T-helper 2 cell treated with Interferon-gamma antibody and Interleukin-4, amounts not matched to agents 100 ng/mL and 5 ng/mL, for 36 hours (primary cell): Measurements from ENCODE around the gene SNED1. TPM values are rescaled to one million over a fixed set of nuclear protein-coding genes. Genes with fewer than 3 reads are reported as not detected.

Source experiments
- intact Hi-C: fragments of 100-400 bp; cut with micrococcal nuclease; formaldehyde crosslinking; loops from one replicate; pipeline ENCODE4 v1.15.1; 2023
- total RNA-seq: library from RNA; stranded (reverse); gene quantifications from 2 replicates; pipeline ENCODE4 v1.2.3, GENCODE V29; 2022

Gene SNED1
- 29.1 and 29.8 TPM in 2 replicates for total RNA-seq

DNA sequence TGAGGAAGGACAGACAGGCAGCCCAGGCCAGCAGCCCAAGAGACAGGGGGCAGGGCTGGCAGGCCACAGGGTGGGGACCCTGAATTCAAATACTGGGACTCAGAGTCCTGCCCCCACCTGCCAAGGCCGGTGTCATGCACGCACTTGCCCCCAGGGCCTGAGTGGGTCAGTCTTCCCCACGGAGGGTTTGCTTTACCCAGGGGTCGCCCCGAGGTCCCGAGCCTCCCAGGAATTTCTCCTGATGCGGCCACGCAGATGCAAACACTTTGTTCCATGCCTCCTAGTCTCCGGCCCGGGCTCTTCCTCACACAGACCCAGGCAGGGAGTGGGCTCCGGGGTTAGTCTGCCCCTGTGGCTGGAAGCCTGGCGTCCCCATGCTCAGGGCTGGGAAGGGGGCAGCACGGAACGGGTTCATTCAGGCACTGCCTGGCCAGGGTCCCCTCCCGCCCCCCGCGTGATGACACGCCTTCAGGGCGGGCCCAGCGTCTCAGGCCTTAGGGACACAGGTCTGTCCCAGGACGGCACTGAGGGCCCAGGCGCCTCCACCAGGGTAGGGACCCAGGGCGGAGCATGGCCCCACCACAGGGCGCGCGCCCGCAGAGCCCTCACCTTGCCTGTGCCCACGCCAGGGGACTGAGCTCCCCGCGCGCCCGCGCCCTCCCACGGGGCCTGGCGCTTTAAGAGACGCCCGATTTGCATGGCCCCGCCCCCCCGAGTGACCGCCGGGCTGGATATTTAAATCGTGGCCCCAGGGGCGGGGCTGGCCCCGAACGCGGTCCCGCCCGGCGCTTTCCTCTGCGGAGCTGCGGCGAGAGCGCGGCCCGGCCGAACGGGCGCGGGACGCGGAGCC, at the start of gene SNED1:
TSS of gene SNED1 (plus strand) at position 763 of the 850 bp plus-strand sequence. CDS start 220 bp downstream, outside the sequence.
- intact Hi-C loops, result no loop called here

DNA sequence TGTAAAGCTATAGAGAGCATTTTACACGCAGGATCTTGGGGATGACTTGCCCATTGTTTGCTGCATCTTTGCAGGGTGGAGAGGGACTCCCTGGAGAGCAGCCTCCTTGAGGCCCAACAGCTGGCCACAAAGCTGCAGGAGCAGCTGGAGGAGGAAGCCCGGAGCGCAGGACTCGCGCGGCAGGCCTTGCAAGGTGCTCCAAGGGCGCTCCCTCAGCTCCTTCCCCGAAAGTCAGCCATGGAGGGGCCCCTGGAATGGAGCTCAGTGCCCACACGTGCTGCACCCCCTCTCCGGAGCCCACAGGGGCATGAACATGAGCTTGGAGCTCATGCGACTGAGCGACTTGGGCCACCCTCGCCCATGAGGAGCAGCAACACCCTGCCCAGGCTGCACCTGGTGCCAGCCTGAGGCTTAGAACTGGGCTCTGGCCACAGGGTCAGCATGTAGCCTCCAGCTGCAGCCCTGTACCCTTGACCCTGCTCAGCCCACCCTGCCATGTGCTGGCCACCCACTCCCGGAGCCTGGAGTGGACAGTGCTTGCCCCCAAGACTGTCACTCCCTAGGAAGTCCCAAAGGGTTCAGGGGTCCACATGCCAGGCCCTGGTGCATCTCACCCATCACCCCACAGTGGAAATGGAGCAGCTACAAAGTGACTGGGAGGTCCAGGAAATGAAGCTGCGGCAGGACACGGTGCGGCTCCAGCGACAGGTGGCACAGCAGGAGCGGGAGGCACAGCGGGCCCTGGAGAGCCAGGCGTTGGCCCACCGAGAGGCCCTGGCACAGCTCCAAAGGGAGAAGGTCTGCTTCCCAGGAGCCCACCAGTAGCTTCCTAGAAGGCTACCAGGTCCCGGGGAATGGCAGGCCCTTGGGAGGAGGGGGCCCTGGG, 49.3 kb upstream of the SNED1 start:
- intact Hi-C loops, result no loop called here

DNA sequence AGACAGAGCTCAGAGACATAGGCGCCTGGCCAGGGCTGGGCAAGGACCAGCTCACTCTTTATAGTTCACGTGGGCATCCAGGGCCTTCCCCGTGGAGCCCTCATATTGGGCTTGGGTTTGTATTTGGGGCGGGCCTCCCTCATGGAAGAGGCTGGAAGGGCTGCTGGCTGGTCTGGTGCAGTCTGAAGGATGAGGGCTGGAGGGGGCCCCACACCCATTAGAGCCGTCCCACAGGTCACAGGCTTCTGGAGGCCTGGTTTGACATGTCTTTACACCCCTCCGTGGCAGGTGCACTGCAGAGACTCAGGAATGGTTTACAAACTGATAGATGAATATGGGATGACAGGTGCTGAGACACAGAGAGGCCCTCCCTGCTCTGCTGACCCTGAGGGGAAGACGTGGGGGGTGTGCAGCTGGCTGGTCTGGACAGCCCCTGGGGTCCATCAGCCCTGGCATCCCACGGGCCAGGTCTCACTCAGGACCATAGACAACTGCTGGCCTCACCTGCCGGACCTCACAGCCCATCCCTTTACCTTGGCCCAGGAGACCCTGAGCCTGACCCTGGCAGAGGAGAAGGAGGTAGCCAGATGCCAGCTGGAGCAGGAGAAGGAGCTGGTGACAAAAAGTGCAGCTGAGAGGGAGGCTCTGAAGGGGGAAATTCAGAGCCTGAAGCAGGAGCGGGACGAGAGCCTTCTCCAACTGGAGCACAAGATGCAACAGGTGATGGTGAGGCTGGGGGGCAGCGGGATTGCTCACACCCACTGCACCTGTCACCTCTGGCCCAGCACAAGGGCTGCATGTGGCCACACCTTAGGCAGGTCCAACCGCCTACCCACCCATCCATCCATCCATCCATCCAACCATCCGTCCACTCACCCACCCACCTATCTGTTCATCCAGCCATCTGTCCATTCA, 48.4 kb upstream of the SNED1 start:
- intact Hi-C loops, result no loop called here

DNA sequence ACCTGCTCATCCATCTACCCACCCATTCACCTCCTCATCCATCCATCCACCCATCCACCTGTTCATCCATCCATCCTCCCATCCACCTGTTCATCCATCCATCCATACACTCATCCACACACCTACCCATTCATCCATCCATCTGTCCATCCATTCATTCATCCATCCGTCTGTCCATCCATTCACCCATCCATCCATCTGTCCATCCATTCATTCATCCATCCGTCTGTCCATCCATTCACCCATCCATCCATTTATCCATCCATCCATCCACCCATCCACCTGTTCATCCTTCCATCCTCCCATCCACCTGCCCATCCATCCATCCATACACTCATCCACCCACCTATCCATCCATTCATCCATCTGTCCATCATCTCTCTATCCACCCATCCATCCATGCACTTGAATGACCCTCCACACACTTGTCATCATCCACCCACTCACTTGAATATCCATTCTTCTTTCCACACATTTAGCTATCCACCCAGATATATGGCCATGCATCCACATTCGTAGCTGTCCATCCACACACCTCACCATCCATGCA, 47.3 kb upstream of the SNED1 start:
- intact Hi-C loops, result no loop called here

DNA sequence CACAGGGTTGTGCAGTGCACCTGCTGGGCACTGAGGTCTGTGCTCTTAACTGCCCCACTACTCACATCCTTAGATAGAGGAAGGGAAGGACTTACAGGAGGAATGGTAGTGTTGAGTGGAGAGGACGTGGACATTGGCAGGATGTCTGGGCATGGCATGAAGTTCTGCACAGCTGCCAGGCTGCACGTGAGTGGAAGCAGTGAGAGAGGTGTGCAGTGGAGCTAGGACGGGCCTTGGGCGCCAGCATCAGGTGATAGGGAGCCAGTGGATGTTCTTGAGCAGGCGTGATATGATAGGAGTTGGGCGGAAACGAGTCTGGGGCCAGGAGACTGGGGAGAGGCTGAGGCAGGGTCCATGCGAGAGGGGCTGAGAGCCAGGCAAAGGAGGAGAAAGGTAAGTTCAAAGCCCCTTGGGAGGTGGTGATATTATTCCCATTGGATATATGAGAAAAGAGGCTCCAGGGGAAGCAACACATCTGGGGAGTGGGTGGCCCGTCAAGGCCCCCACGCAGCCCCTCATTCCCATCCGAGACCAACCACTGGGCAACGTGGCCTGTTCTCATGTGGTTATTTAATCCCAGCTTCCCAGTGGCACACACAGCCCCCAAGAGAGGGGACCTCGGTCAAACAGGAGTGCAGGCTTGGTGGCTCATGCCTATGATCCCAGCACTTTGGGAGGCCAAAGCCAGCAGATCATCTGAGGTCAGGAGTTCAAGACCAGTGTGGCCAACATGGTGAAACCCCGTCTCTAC, 45.7 kb upstream of the SNED1 start:
- intact Hi-C loops, result no loop called here

DNA sequence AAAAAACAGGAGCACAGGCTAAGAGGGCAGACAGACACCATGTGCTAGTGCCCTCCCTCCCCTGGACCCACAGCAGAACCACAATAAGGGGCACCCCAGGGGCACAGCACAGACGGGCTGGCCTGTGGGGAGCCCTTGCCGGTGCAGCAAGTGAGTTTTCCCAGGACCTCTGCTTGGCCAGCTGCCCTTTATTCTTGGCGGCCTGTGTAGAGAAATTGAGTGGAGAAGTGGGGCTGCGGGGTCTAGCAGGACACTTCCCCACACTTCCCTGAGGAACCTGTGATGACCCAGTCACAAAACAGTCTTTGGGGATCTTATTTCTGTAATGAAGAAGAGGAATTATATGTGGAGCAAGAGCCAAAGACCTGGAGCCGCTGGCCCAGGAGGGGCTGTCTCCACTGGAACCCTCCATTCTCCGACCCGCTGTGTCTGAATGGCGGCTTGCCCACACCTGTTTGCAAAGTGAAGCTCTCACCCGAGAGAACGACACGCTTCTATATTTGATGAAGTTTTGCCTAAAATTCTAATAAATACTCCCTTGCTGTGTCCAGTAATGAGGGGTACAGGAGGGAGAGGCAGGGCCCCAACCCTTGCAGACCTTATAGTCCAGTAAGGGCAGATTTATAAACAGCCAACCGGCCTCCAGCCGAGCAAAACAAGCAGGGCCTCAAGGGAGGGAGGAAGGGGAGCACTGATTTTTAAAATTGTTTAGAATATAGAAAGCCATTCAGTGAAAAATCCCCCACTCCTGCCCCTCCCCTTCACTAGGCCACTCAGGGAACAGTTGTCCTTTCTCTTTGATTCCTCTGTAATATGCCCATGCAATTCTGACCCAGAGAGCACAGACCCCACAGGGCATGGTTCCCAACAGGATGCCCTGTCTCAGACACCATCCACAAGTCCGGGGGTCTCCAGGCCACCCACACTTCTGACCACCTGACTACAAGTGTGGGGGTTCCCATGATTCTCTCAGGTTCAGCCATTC, 44.7 kb upstream of the SNED1 start:
- intact Hi-C loops, result no loop called here

DNA sequence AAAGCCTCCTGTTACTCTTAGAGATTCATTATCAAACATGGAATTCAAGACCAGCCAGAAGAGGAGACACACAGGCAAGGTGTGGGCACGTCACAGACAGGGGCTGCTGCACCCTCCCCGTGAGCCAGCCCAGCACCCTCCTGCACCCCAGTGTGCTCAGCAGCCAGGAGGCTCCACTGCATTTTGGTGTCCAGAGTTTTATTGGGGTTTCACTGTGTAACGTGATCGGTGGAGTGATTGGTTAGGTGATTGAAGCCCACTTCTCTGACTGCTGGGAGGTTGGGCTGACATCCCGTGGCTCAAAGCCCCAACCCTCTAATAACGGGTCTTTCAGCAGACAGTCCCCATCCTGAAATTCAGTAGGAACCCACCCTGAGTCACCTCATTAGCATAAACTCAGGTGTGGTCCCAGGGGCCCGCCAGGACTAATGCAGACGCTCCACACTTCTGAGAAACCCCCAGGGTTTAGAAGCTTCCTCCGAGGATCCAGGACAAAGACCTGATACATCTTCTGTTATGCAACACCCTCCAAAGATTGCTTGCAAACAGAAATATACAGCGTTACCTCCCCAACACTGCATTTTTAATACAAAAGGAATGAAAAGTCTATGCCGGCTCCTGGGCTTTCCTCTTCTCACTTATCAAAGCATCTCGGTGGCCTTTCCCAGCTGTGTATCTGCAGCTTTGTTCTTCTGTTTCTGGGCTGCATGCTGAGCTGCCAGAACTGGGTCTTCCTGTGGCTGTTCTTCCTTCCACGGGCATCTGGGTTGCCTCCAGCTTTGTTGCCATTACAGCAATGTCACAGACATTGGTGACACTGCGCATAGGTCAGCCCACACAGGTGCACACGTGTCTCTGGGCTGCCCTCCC, 43.7 kb upstream of the SNED1 start:
- intact Hi-C loops, result no loop called here

DNA sequence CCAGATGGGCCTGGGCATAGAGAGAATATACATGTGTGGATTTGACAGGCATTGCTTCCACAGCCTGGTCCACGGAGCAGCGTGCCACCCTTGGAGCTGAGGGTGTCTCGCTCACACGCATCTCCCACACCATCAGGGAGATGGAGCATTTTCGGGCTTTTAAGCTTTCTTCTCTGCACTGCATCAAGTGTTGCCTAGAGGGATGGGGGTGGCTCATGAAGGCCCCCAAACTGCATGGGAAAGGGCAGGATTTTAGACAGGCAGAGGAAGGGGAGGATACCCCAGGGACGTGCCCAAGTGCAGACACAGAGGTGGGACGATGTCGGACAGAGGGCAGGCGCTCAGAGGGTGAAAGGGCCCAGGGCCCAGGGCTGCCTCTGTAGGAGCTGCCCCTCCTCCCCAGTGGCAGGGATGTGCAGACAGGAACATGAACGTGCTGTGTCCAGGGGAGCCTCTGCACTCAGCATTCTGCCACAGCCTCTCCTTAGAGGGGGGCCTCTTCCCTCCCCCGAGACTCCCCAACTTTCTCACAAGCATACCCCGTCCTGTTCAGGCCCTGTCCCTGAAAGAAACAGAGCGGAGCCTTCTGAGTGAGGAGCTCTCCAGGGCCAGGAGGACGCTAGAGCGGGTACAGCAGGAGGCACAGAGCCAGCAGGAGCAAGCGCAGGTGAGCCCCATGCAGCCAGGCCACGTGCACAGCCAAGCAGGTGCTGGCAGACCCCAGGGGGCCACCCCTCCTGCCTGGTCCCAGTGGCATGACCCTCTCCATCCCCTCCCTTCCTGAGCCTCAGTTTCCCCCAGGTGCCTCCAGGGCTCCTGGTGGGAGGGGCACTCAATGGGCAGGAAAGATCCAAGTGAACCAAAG, 42.9 kb upstream of the SNED1 start:
- intact Hi-C loops, result no loop called here

DNA sequence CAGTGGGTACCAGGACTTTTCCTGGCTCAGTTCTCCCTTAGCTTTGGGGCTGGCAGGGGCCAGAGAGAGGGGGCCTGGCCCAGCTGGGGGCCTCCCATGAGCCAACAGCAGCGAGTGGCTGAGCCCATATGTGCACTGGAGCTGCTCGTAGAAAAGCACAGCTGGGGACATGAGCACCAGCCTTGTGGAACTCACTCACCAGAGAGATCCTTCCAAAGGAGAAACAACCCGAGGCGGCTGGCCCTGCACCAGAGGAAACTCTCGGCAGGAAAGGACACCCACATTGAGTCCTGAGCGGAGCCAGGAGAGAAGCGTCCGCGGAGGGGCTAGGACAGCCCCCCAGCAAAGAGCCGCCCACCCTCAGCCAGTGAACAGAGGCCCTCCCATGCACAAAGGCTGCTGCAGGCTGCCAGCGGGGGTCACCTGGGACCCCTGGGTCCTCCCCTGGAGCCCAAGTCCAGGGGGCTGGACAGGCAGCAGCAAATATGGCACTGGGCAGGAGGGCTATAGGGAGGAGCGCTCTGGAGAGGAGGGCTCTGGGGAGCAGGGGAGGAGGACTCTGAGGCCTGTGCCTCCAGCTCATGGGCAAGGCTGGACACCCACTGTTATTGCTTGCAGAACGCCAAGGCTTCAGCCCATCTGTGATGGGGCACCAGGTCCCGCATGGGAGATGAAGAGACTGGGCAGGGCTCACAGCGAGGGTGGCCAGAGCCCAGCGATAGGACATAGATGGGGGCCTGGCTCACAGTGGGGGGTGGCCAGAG, 42.1 kb upstream of the SNED1 start:
- intact Hi-C loops, result no loop called here

DNA sequence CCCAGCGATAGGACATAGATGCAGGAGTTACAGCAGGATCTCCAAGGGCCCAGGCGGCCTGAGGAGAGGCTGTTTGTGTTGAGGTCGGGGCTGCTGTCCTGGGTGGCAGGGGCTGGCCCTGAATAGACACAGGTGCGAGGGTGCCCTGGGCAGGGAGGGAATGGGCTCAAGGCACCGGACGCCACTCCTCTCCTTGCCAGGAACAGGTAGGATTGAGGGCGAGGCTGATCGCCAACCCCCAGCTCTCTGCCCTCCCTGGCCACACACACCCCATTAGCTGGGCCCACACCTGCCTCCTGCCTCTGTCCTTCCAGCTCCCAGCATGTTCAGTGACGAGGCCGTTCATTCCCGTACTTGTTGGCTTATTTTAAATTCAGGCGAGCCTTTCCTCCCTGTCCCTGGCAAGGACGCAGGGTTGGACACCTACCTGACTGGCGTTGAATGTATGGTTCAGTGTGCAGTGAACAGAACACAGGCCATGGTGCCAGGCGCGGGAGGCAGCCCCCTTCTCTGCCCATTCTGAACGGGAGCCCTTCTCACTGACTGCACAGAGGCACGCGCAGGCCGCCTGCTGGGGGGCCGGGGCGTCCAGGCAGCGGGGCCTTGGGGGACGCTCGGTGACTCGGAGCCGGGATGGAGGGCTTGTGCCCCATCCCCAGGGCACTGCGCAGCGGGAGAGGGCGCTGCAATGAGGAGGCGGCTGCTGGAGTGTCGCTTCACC, 41.3 kb upstream of the SNED1 start:
- intact Hi-C loops, result no loop called here

DNA sequence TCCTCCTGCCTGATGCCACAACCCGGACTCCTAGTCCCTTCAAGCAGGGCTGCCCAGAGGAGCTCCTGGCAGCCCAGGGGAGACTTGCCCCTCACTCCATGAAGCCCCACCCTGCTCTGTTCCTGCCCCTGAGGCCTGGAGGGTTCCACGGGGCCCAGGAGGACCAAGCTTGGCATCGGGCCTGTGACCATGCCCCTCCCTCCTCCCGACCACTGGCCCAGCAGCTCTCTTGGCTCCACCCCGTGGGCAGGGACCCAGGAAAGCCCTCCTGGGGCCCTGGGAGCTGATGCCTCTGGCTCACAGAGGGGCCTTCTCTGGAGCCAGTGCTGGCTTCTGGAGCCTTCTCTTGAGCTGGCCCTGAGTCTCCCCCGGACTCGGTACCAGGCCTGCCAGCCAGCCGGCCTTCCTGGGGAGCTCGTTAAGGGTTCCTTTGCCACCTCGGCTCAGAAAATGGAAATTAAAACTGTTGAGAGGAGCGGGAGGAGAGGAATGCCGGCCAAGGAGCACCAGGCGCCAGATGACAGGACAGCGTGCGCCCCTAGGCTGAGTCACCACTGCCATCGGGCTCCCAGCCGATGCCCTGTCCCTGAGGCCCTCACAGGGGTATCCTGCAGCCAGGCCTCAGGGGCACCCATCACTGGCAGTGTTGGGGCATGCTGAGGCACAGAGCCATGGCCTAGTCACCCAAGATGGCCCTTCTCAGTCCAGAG, 40.6 kb upstream of the SNED1 start:
- intact Hi-C loops, result no loop called here

DNA sequence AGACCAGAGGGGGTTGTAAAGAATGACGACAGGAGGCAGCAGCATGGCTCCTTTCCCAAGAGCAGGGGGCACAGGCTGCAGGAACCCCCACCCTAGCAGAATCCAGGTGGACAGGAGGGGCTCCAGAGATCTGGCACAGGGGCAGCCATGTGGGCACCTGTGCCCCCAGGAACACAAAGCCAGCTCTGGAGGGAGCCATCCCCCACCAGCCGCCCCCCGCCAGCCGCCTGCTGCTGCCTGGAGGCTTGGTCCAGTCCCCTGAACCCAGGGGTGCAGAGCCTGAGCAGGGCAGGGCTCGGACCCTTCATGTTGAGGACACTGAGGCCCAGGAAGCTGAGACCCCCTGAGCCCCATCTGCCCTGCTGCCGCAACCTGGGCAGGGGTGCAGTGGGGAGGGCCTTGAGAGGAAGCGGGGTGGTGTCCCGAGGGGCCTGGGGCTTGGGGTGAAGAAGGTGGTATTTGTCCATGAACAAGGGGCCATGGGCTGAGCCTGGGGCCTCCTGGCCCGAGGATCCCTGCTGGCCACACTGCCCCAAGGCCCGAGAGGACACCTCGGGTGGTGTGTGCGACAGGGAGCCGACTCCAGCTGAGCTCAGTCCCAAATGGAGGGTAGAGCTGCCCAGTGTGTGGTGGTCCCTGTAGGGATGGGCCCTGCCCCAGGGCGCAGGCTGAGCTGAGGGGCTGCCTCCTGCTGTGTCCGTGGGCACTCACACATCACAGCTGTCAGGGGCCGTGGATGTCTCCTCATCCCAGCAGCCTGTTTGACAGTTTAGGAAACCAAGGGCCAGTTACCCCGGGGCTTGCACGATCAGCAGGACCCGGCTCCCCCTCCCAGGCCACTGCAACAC, 39.8 kb upstream of the SNED1 start:
- intact Hi-C loops, result no loop called here

DNA sequence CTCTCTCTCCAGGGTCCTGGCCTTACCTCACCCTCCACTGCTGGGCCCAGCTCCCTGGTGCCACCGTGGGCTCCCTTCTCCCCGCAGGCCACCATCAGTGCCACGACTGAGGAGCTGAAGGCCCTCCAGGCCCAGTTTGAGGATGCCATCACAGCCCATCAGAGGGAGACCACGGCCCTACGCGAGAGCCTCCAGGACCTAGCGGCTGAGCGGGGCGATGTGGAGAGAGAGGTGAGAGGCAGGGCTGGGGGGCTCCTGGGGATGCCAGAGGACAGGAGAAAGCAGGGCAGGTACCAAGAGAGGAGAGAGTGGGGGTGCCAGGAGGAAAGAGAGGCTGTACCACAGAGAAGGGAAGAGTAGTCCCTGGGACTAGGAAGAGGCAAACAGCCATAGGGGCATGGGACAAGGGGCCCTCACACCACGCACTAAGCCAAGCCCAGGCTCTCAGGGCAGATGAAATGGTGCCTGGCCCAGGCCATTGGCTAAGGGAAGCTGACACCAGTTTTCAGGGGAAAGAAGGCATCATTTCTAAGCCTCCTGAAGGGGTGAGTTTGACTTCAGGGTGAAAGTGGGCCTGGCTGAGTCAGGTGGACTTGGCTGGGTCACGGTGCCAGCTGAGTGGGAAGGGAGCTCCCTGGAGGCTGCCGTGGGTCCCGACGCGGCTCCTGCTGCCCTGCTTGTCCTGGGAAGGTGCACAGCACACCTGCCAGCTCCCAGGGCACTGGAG, 39.0 kb upstream of the SNED1 start:
- intact Hi-C loops, result no loop called here
